ENCODE measurements around the gene SERTM2.
"Not testable (repeated sequence)": the region's sequence is repeated elsewhere in the genome, so short reads cannot be mapped to it uniquely, and the experiment has no call there.

Gene SERTM2

GRCh38 chrX:111515298-111515697 lies 3.9 kb downstream of the SERTM2 start:
- H3K4me1 Mint-ChIP-seq: no peaks in the 10 kb centered on the region
- no peak overlapping the region for H3K4me3 Mint-ChIP-seq
- H3K9me3 Mint-ChIP-seq: no peaks in the 10 kb centered on the region
- no peak for DNase-seq
- no peaks in the 10 kb centered on the region for H3K36me3 Mint-ChIP-seq
- peaks cover 4% of the 10 kb centered on the region for H3K27me3 Mint-ChIP-seq
- H3K27ac Mint-ChIP-seq: no peak overlapping the region
- CTCF ChIA-PET: no interaction called here

- Mint-ChIP-seq H3K27ac (no peak overlapping the region), H3K9me3 (no peaks in the 10 kb centered on the region), H3K4me1 (no peaks in the 10 kb centered on the region), H3K36me3 (no peaks in the 10 kb centered on the region), H3K27me3 (no peaks in the 10 kb centered on the region), H3K4me3 (no peak overlapping the region)
- no peak for DNase-seq
- CTCF ChIA-PET: no interaction called here
Measured at GRCh38 chrX:111518667-111519066, 7.2 kb downstream of the SERTM2 start.

GRCh38 chrX:111519215-111519614 lies 7.8 kb downstream of the SERTM2 start:
- H3K27ac Mint-ChIP-seq: no peak overlapping the region
- DNase-seq: no peak
- no peaks in the 10 kb centered on the region for H3K4me1 Mint-ChIP-seq
- H3K36me3 Mint-ChIP-seq: no peaks in the 10 kb centered on the region
- no peak overlapping the region for H3K4me3 Mint-ChIP-seq
- no peaks in the 10 kb centered on the region for H3K9me3 Mint-ChIP-seq
- CTCF ChIA-PET: no interaction called here
- H3K27me3 Mint-ChIP-seq: no peaks in the 10 kb centered on the region

- no peak for DNase-seq
- no peaks in the 10 kb centered on the region for H3K27me3 Mint-ChIP-seq
- no peak overlapping the region for H3K27ac Mint-ChIP-seq
- CTCF ChIA-PET: no interaction called here
- no peaks in the 10 kb centered on the region for H3K9me3 Mint-ChIP-seq
- no peak overlapping the region for H3K4me3 Mint-ChIP-seq
- H3K4me1 Mint-ChIP-seq: no peaks in the 10 kb centered on the region
- H3K36me3 Mint-ChIP-seq: no peaks in the 10 kb centered on the region
Measured at GRCh38 chrX:111520506-111520905, 9.1 kb downstream of the SERTM2 start.

- Mint-ChIP-seq H3K4me1 (no peaks in the 10 kb centered on the region), H3K9me3 (no peaks in the 10 kb centered on the region), H3K4me3 (no peak overlapping the region), H3K27me3 (no peaks in the 10 kb centered on the region), H3K36me3 (no peaks in the 10 kb centered on the region), H3K27ac (no peak overlapping the region)
- DNase-seq: no peak
- CTCF ChIA-PET: no interaction called here
Measured at GRCh38 chrX:111521169-111521568, 9.7 kb downstream of the SERTM2 start.

- Mint-ChIP-seq H3K27ac (no peak overlapping the region), H3K36me3 (no peaks in the 10 kb centered on the region), H3K4me3 (no peak overlapping the region), H3K9me3 (no peaks in the 10 kb centered on the region), H3K4me1 (no peaks in the 10 kb centered on the region), H3K27me3 (no peaks in the 10 kb centered on the region)
- no peak for DNase-seq
- CTCF ChIA-PET: no interaction called here
Measured at GRCh38 chrX:111543212-111543741, 31.8 kb downstream of the SERTM2 start.

GRCh38 chrX:111549235-111549634 lies 37.8 kb downstream of the SERTM2 start:
- H3K4me3 Mint-ChIP-seq, H3K9me3 Mint-ChIP-seq, DNase-seq, H3K27ac Mint-ChIP-seq, H3K36me3 Mint-ChIP-seq, H3K4me1 Mint-ChIP-seq, CTCF ChIA-PET, H3K27me3 Mint-ChIP-seq: not testable (repeated sequence)

- Mint-ChIP-seq H3K9me3 (no peaks in the 10 kb centered on the region), H3K4me3 (no peak overlapping the region), H3K27me3 (no peaks in the 10 kb centered on the region), H3K27ac (no peak overlapping the region), H3K36me3 (no peaks in the 10 kb centered on the region), H3K4me1 (no peaks in the 10 kb centered on the region)
- DNase-seq: no peak
- CTCF ChIA-PET: no interaction called here
Measured at GRCh38 chrX:111555406-111555958, 44.0 kb downstream of the SERTM2 start.

GRCh38 chrX:111560801-111561200 lies 49.4 kb downstream of the SERTM2 start:
- Mint-ChIP-seq H3K27ac (no peak overlapping the region), H3K27me3 (no peaks in the 10 kb centered on the region), H3K4me3 (no peak overlapping the region), H3K36me3 (no peaks in the 10 kb centered on the region), H3K4me1 (no peaks in the 10 kb centered on the region), H3K9me3 (no peaks in the 10 kb centered on the region)
- CTCF ChIA-PET: no interaction called here
- no peak for DNase-seq

GRCh38 chrX:111561851-111562250 lies 50.4 kb downstream of the SERTM2 start:
- DNase-seq: no peak
- Mint-ChIP-seq H3K9me3 (no peaks in the 10 kb centered on the region), H3K4me3 (no peak overlapping the region), H3K36me3 (no peaks in the 10 kb centered on the region), H3K27ac (no peak overlapping the region), H3K27me3 (no peaks in the 10 kb centered on the region), H3K4me1 (no peaks in the 10 kb centered on the region)
- CTCF ChIA-PET: no interaction called here

- no peak for DNase-seq
- Mint-ChIP-seq H3K36me3 (no peaks in the 10 kb centered on the region), H3K27ac (no peak overlapping the region), H3K4me1 (no peaks in the 10 kb centered on the region), H3K27me3 (no peaks in the 10 kb centered on the region), H3K9me3 (no peaks in the 10 kb centered on the region), H3K4me3 (no peak overlapping the region)
- CTCF ChIA-PET: no interaction called here
Measured at GRCh38 chrX:111567542-111568255, 56.3 kb downstream of the SERTM2 start.

GRCh38 chrX:111568354-111568753 lies 56.9 kb downstream of the SERTM2 start:
- H3K4me3 Mint-ChIP-seq: no peak overlapping the region
- CTCF ChIA-PET: no interaction called here
- H3K4me1 Mint-ChIP-seq: no peaks in the 10 kb centered on the region
- DNase-seq: no peak
- no peak overlapping the region for H3K27ac Mint-ChIP-seq
- H3K36me3 Mint-ChIP-seq: no peaks in the 10 kb centered on the region
- no peaks in the 10 kb centered on the region for H3K9me3 Mint-ChIP-seq
- H3K27me3 Mint-ChIP-seq: no peaks in the 10 kb centered on the region

GRCh38 chrX:111568817-111569216 lies 57.4 kb downstream of the SERTM2 start:
- Mint-ChIP-seq H3K4me1 (no peaks in the 10 kb centered on the region), H3K27me3 (no peaks in the 10 kb centered on the region), H3K36me3 (no peaks in the 10 kb centered on the region), H3K9me3 (no peaks in the 10 kb centered on the region), H3K27ac (no peak overlapping the region), H3K4me3 (no peak overlapping the region)
- CTCF ChIA-PET: no interaction called here
- DNase-seq: no peak
